Esophagus muscularis mucosa (tissue), 4 donors: Measurements from ENCODE around the gene GANC. TPM values are rescaled to one million over a fixed set of nuclear protein-coding genes. Genes with fewer than 3 reads are reported as not detected.

Source experiments
- DNase-seq: peaks from one replicate; pipeline ENCODE4 v3.0.0-alpha.2; 2017; ENCODE audit errors: extremely low spot score
- H3K27ac ChIP-seq, 4 donors: fragments of 200-600 bp; sonication (generic); replicated peaks in 1 of 4; 1 replicate in 3 of 4; 2 replicates in 1 of 4; pipeline ENCODE4 v1.5.1; 2016 to 2019; ENCODE audit warnings: mild to moderate bottlenecking in 1 of 4
- H3K27me3 ChIP-seq, 4 donors: fragments of 200-600 bp; sonication (generic); one replicate each; pipeline versions ENCODE4 v1.5.1 to v1.6.0; 2016 to 2019
- H3K36me3 ChIP-seq, 4 donors: fragments of 200-600 bp; sonication (generic); one replicate each; pipeline ENCODE4 v1.5.1; 2016 to 2019
- H3K4me1 ChIP-seq, 4 donors: fragments of 200-600 bp; sonication (generic); one replicate each; pipeline ENCODE4 v1.5.1; 2016 to 2019
- H3K4me3 ChIP-seq, 4 donors: fragments of 200-600 bp; sonication (generic); 1 replicate in 2 of 4; 2 replicates in 2 of 4; pipeline ENCODE4 v1.5.1; 2016 to 2019; ENCODE audit warnings: mild to moderate bottlenecking in 4 of 4, moderate library complexity in 1 of 4
- H3K9me3 ChIP-seq, 4 donors: fragments of 200-600 bp; sonication (generic); 1 replicate in 3 of 4; 2 replicates in 1 of 4; pipeline ENCODE4 v1.5.1; 2016 to 2019
- CTCF ChIP-seq, 3 experiments: fragments of 200-600 bp in 2 of 3; fragments of 450-650 bp in 1 of 3; sonication (generic) in 2 of 3; IDR thresholded peaks; one replicate each; pipeline ENCODE4 v1.5.1; 2017 to 2019; ENCODE audit warnings: antibody characterized with exemption in 3 of 3, mild to moderate bottlenecking in 2 of 3, moderate library complexity in 1 of 3
- EP300 ChIP-seq: sonication (generic); formaldehyde crosslinking; IDR thresholded peaks from one replicate; pipeline ENCODE4 v1.6.1; 2017; ENCODE audit warnings: antibody characterized with exemption
- POLR2A ChIP-seq: fragments of 450-650 bp; IDR thresholded peaks from one replicate; pipeline ENCODE4 v1.6.1; 2017; ENCODE audit warnings: antibody characterized with exemption, moderate library complexity, mild to moderate bottlenecking, low read depth
- POLR2AphosphoS5 ChIP-seq, 2 donors: sonication (generic); formaldehyde crosslinking; IDR thresholded peaks; one replicate each; pipeline ENCODE4 v1.6.1; 2017; ENCODE audit warnings: antibody characterized with exemption in 2 of 2
- WGBS: methylation state at CpG from one replicate; pipeline ENCODE4 v1.1.5; 2018; 5-methylcytosine and 5-hydroxymethylcytosine counted together
- intact Hi-C: fragments of 100-400 bp; cut with DNase I; formaldehyde crosslinking; loops from one replicate; pipeline ENCODE4 v1.15.1; 2023
- total RNA-seq, 4 donors: library from RNA; depleted of rRNA; stranded (reverse); fragments of >200 nt; gene quantifications; one replicate each; pipeline versions ENCODE4 v1.1.0 to v1.2.1, GENCODE V29; 2016

The GANC gene
- total RNA-seq, 4 donors from 2014 or later: 12.2 to 22.7 (median 17.7) TPM

DNA sequence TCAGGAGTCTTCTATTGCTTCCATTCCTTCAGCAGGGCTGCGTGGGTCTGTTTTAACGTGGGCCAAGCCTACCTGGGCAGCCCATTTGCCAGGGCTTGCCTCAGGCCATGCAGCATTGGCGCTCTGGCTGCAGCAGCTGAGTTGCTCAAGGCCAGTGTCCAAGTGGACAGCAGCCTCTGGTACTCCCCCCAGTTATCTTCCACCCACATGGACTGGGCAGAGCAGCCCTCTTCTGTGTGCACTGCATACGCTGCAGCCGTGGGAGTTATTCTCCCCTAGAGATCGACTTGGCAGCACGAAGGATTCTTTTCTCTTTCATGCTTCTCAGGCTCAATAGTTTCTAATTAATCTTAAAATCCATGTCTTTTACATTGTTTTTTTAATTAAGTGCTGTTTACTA lies 79.4 kb downstream of the GANC start:
- intact Hi-C loops: no loop called here
- Histone ChIP-seq H3K36me3 (peaks cover 15 to 95% (median 62%) of the 10 kb centered on the region in 4 donors), H3K9me3 (no peaks in the 10 kb centered on the region), H3K27ac (no peak overlapping the region), H3K4me3 (no peak overlapping the region), H3K27me3 (no peaks in the 10 kb centered on the region), H3K4me1 (no peaks in the 10 kb centered on the region)
- TF ChIP-seq EP300 (no peak), POLR2A (no peak), CTCF (IDR thresholded peaks at IDR 0.05) (no peak), POLR2AphosphoS5 (IDR thresholded peaks at IDR 0.05) (no peak)
- DNase-seq: no peak
- WGBS: 86% methylated on average over 7 of the region's 7 CpGs

GRCh38 chr15:42353061-42353460 lies 80.1 kb downstream of the GANC start:
- Histone ChIP-seq H3K27ac (no peak overlapping the region), H3K36me3 (peaks cover 15 to 93% (median 59%) of the 10 kb centered on the region in 4 donors), H3K4me1 (no peaks in the 10 kb centered on the region), H3K27me3 (no peaks in the 10 kb centered on the region), H3K9me3 (no peaks in the 10 kb centered on the region), H3K4me3 (no peak overlapping the region)
- intact Hi-C loops: no loop called here
- no peak for DNase-seq
- TF ChIP-seq CTCF (IDR thresholded peaks at IDR 0.05) (no peak), POLR2A (no peak), EP300 (no peak), POLR2AphosphoS5 (IDR thresholded peaks at IDR 0.05) (no peak)
- WGBS: 88% methylated on average over 6 of the region's 6 CpGs

DNA sequence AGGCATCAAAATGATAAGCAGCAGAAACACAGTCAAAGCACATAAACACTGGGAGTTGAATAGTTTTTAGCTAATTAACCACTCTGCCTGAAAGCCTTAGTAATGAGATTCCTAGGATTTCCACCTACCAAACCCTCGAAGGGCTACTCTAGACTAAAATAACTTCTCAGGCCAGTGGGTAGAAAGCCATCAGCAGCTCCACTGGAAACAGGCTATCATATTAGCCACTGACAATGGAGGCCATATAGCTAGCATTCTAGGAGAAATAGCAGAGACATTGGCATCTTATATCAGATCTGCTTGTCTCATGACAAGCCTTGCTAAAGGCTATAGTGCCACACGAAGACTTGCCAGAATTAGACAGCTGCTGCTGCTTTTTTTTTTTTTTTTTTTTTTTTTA lies 81.8 kb downstream of the GANC start:
- peaks cover 15 to 83% (median 54%) of the 10 kb centered on the region in 4 donors for H3K36me3 ChIP-seq
- no peaks in the 10 kb centered on the region for H3K4me1 ChIP-seq
- H3K27ac ChIP-seq: no peak overlapping the region
- intact Hi-C loops: no loop called here
- no peak for DNase-seq
- no peaks in the 10 kb centered on the region for H3K9me3 ChIP-seq
- H3K27me3 ChIP-seq: no peaks in the 10 kb centered on the region
- WGBS: 77% methylated on average over 2 of the region's 2 CpGs
- TF ChIP-seq CTCF (IDR thresholded peaks at IDR 0.05) (no peak), POLR2AphosphoS5 (IDR thresholded peaks at IDR 0.05) (no peak), EP300 (no peak), POLR2A (no peak)
- no peak overlapping the region for H3K4me3 ChIP-seq

DNA sequence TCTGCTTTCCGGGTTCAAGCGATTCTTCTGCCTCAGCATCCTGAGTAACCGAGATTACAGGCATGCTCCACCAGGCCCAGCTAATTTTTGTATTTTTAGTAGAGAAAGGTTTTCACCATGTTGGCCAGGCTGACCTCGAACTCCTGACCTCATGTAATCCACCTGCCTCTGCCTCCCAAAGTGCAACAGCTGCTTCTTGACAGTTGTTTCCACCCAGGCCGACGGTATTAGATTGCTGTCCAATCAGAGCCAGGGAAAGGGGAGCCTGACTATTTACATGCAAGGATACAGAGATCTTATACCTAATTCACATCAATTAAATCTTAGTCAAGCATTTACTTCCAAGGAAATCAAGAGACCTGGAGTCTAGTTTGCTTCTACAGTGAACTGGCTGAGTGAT lies 82.3 kb downstream of the GANC start:
- no peaks in the 10 kb centered on the region for H3K27me3 ChIP-seq
- H3K9me3 ChIP-seq: no peaks in the 10 kb centered on the region
- H3K36me3 ChIP-seq: peaks cover 15 to 83% (median 54%) of the 10 kb centered on the region in 4 donors
- intact Hi-C loops: no loop called here
- no peak overlapping the region for H3K27ac ChIP-seq
- 86% methylated on average over 6 of the region's 6 CpGs for WGBS
- TF ChIP-seq EP300: no peak
- TF ChIP-seq POLR2AphosphoS5 (IDR thresholded peaks at IDR 0.05): no peak
- TF ChIP-seq POLR2A: no peak
- no peak for TF ChIP-seq CTCF (IDR thresholded peaks at IDR 0.05)
- no peak overlapping the region for H3K4me3 ChIP-seq
- no peaks in the 10 kb centered on the region for H3K4me1 ChIP-seq
- no peak for DNase-seq

GRCh38 chr15:42356851-42357250 lies 83.8 kb downstream of the GANC start:
- no peak overlapping the region for H3K27ac ChIP-seq
- H3K4me1 ChIP-seq: no peaks in the 10 kb centered on the region
- H3K36me3 ChIP-seq: peaks cover 7 to 67% (median 39%) of the 10 kb centered on the region in 4 donors
- intact Hi-C loops: no loop called here
- H3K9me3 ChIP-seq: no peaks in the 10 kb centered on the region
- DNase-seq: no peak
- 70% methylated on average over 5 of the region's 5 CpGs for WGBS
- TF ChIP-seq POLR2A (no peak), EP300 (no peak), POLR2AphosphoS5 (IDR thresholded peaks at IDR 0.05) (no peak)
- H3K27me3 ChIP-seq: no peaks in the 10 kb centered on the region
- H3K4me3 ChIP-seq: no peak overlapping the region
